Activated CD4-positive, alpha-beta T cell treated with anti-CD3 and anti-CD28 coated beads, Interleukin-2, amount 10 ng/mL, durations not matched to agents 7 days and 5 days (primary cell): Measurements from ENCODE around the gene PDPN. TPM values are rescaled to one million over a fixed set of nuclear protein-coding genes. Genes with fewer than 3 reads are reported as not detected.

Experiments used
- CTCF ChIA-PET: fragments of 350-600 bp; sonication (Branson Sonifier 250); formaldehyde crosslinking; loops from one replicate; lab custom pipeline; 2021; ENCODE audit warnings: antibody characterized with exemption; lab: Charles Lee
- POLR2A ChIA-PET: fragments of 350-600 bp; sonication (Branson Sonifier 250); formaldehyde crosslinking; loops from one replicate; lab custom pipeline; 2021; ENCODE audit warnings: antibody characterized with exemption; lab: Charles Lee
- DNase-seq: peaks from one replicate; pipeline ENCODE4 v3.0.0-alpha.2; 2020
- H3K27ac Mint-ChIP-seq: one replicate; pipeline ENCODE4 v1.8.0; 2021; ENCODE audit warnings: mild to moderate bottlenecking, moderate library complexity, mixed read lengths
- H3K27me3 Mint-ChIP-seq: one replicate; pipeline ENCODE4 v1.8.0; 2021; ENCODE audit warnings: mixed read lengths
- H3K36me3 Mint-ChIP-seq: one replicate; pipeline ENCODE4 v1.8.0; 2021; ENCODE audit warnings: low read depth, mixed read lengths
- H3K4me1 Mint-ChIP-seq: one replicate; pipeline ENCODE4 v1.8.0; 2021; ENCODE audit warnings: mixed read lengths
- H3K4me3 Mint-ChIP-seq: one replicate; pipeline ENCODE4 v1.8.0; 2021; ENCODE audit warnings: mild to moderate bottlenecking, moderate library complexity, mixed read lengths
- H3K9me3 Mint-ChIP-seq: one replicate; pipeline ENCODE4 v1.8.0; 2021; ENCODE audit warnings: mixed read lengths
- total RNA-seq, 2 experiments: library from RNA; stranded (reverse); gene quantifications; one replicate each; pipeline ENCODE4 v1.2.3, GENCODE V29; 2021

PDPN gene
- total RNA-seq, 2 experiments from 2014 or later: not detected

DNA sequence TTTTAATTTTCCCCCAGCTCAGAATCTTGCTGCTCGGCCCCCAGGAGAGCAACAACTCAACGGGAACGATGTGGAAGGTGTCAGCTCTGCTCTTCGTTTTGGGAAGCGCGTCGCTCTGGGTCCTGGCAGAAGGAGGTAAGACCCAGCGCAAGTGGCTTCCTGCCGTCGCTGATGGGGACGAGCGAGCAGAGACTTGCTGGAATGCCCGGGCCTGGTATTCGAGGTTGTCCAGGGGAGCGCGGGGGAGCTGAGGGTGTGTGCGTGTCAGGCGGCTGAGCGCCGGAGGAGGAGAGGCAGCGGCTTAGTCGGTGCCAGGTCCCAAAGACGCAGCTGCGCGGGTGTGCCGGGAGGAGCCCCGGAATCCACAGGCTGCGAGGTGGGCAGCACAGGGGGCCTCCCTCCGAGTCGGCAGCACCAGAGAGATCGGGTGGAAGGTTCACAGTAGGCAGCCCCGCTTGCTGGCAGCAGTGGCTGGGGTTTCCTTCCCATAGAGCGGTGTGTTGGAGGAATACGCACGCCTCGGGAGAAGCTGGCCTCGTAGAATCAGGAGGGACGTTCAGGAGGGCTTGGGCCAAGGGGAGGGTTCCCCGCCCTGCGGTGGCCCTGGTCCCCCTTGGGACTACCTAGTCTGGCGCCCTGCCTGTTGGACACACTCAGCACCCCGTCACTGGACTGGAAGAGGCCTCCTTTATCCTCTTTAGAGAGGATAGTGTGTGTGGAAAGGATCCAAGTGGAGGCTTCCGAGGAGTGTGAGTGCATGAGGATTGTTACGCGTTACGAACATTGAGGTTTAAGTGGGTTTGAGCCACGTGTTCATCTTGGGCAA, 547 bp downstream of the PDPN start:
- ChIA-PET CTCF (no interaction called here), POLR2A (no interaction called here)
- Mint-ChIP-seq H3K4me3 (no peak overlapping the region), H3K27ac (no peak overlapping the region), H3K27me3 (peaks cover 60% of the 10 kb centered on the region), H3K9me3 (no peaks in the 10 kb centered on the region), H3K4me1 (no peaks in the 10 kb centered on the region), H3K36me3 (no peaks in the 10 kb centered on the region)
- DNase-seq: no peak

DNA sequence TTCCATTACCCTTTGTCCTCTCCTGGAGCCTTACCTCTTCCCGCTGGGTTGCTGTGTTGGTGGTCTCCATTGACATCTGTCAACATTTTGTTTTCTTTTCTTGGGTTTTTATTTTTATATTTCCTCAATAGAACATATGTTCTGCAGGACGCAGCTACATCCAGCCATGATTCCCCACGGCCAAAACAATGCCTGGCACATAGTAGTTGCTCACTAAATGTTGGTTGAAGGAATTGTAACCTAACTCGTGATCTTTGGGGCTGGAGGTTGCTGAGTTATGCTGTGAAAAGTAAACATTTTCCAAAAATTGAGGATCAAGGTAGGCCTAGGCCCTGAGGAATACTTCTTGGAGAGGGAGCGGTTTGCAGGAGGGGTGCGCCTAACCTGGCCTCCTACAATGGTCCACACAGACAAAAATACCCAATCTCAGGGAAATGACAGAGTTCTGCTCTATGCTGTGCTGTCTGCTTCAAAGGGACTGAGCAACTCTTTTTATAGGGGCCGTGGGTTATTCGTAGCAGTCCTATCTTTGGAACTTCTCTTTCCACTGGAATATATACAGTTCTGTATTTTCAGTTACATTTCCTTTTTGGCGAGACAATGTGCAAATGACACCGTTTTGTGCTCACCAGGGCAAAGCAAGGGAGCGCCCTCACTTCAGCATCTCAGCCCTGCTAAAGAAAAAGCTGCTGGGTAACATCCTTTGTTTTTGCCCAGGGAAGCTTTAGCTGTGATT, 1.4 kb downstream of the PDPN start:
- Mint-ChIP-seq H3K4me1 (no peaks in the 10 kb centered on the region), H3K4me3 (no peak overlapping the region), H3K27ac (no peak overlapping the region), H3K27me3 (peaks cover 60% of the 10 kb centered on the region), H3K36me3 (no peaks in the 10 kb centered on the region), H3K9me3 (no peaks in the 10 kb centered on the region)
- DNase-seq: no peak
- ChIA-PET POLR2A (no interaction called here), CTCF (no interaction called here)

DNA sequence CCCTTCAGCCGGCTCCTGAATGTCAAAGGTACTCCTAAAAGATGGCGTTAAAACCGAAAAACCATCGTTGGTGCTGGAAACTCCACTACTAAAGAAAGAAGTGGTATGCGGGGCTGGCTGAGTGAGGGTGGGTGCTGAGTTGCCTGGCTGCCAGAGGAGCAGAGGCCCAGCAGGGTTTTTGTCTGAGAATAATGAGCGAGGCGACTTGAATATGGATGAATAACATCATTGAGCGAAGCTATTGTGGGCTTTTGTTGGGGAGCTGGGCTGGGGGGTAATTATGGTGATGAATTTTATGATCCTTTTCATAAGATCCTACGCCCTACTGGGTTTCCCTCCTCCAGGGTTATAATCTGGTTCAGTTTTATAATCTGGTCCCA, 2.0 kb downstream of the PDPN start:
- Mint-ChIP-seq H3K9me3 (no peaks in the 10 kb centered on the region), H3K27ac (no peak overlapping the region), H3K27me3 (peaks cover 60% of the 10 kb centered on the region), H3K4me3 (no peak overlapping the region), H3K4me1 (no peaks in the 10 kb centered on the region), H3K36me3 (no peaks in the 10 kb centered on the region)
- ChIA-PET CTCF (no interaction called here), POLR2A (no interaction called here)
- DNase-seq: no peak

DNA sequence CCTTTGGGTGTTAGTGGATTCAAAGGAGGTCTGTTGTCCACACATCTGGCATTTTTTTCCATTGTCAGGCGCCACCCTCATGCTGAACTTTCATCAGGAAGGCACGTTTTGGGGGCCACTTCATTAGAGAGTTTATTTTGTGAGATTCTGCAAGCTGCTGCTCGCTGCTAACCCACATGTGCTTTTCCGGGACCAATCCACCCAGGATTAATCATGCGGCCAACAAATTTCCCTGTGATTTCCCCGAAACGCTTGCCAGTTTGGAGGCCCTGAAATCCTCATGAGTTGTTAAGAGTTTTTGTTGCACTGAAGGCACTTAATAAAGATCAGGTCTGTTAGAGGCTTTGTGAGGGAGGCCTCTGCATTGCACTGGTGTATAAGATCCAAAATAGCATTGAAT, 2.4 kb downstream of the PDPN start:
- H3K9me3 Mint-ChIP-seq: no peaks in the 10 kb centered on the region
- DNase-seq: no peak
- no peak overlapping the region for H3K27ac Mint-ChIP-seq
- no peak overlapping the region for H3K4me3 Mint-ChIP-seq
- ChIA-PET CTCF (no interaction called here), POLR2A (no interaction called here)
- no peaks in the 10 kb centered on the region for H3K4me1 Mint-ChIP-seq
- peaks cover 60% of the 10 kb centered on the region for H3K27me3 Mint-ChIP-seq
- H3K36me3 Mint-ChIP-seq: no peaks in the 10 kb centered on the region

DNA sequence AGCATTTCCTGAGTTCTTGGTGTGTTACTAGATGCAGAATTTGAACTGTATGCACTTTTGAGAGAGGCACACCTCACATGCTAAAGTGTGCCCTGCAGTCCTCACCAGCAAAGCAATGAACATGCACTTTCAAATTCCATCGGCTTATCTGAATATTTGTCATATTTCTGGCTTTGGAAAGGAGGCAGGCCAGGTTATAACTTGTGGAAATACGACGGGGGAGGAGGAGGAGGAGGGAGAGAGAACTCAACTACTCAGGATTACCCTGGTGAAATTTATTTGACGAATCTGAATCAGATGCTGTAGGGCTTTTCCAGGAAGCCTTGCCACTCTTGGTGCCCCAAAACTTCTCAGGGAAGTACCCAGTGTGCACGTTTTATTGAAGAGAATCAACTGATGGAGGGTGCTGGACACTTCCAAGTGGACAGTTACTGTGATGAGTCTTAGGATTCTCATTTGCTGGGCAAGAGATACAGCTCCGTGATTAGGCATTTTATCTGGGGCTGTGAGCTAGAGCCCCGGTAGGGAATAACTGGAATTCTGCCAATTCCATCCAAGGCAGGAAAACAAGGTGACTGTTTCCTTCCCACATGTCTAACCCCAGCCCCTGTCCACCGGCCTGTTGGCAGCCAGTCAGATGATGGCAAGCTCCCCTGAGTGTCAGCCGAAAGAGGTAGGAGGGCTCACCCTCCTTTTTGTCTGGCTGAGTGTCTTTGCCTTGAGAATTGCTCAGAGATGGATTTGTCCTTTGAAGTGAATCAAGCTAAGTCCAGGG, 3.8 kb downstream of the PDPN start:
- no peaks in the 10 kb centered on the region for H3K36me3 Mint-ChIP-seq
- CTCF ChIA-PET: interaction anchor here (0.5 kb wide), 1 partner anchor 125 kb away, joined by 3 read pairs; no protein-coding TSS in a partner anchor
- H3K9me3 Mint-ChIP-seq: no peaks in the 10 kb centered on the region
- no peak for DNase-seq
- POLR2A ChIA-PET: no interaction called here
- peaks cover 49% of the 10 kb centered on the region for H3K27me3 Mint-ChIP-seq
- no peak overlapping the region for H3K27ac Mint-ChIP-seq
- H3K4me3 Mint-ChIP-seq: no peak overlapping the region
- H3K4me1 Mint-ChIP-seq: no peaks in the 10 kb centered on the region

DNA sequence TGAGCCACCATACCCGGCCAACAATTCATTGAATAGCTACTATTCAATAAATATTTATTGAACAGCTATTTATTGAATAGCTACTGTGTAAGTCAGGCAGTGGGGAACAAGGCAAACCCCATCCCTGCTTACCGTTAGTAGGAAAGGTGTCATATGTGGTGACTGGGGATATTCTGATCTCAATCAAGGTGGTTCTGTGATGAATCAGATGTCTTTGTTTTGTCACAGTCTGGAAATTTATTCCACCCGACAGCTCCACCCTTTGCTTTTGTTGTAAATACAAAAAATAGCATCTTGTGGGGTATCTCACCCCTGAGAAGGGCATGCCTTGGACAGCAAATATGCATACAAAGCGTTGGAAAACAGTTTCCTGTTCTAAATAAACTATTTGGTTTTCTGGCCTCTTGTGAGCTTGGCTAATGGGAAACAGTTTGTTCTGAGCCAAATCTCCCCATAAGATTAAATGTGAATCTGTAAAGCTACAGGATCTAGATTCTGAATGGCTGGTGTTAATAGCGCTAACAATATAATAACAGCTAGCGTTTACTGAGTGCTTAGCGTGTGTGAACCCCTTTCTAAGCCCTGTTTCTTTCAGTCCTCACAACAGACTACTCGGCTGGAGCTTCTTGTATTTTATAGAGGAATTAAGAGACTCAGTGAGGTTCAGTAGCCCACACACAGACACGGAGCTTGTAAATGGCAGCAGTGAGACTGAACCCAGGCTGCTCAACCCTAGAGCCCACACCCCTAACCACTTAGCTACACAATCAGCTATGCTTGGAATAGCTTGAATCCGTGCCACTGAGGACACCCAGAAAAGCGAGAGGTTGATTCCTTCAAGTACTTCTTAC, 5.5 kb downstream of the PDPN start:
- ChIA-PET POLR2A (no interaction called here), CTCF (no interaction called here)
- H3K36me3 Mint-ChIP-seq: no peaks in the 10 kb centered on the region
- no peak for DNase-seq
- no peaks in the 10 kb centered on the region for H3K4me1 Mint-ChIP-seq
- peaks cover 35% of the 10 kb centered on the region for H3K27me3 Mint-ChIP-seq
- H3K4me3 Mint-ChIP-seq: no peak overlapping the region
- no peaks in the 10 kb centered on the region for H3K9me3 Mint-ChIP-seq
- H3K27ac Mint-ChIP-seq: no peak overlapping the region

DNA sequence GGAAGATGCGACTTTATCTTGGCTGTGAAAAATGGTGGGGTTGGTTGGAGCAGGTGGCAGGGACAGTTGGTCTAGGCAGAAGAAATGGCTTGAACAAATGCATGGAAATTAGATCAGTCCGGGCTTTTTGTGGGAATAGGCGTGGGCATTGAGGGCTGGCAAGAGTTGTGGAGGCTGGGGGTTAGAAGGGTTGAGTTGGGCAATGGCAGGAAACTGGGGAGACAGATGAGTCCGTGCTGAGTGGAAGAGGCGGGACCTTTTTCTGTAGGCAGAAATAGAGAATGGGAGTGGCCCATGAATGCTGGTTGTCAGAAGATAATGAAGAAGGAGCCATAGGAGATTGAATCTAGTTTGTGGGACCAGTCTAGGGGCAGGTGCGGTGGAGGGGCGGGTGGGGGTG, 6.9 kb downstream of the PDPN start:
- Mint-ChIP-seq H3K9me3 (no peaks in the 10 kb centered on the region), H3K4me1 (no peaks in the 10 kb centered on the region), H3K4me3 (no peak overlapping the region), H3K27ac (no peak overlapping the region), H3K27me3 (peaks cover 22% of the 10 kb centered on the region), H3K36me3 (no peaks in the 10 kb centered on the region)
- no peak for DNase-seq
- ChIA-PET CTCF (no interaction called here), POLR2A (no interaction called here)

DNA sequence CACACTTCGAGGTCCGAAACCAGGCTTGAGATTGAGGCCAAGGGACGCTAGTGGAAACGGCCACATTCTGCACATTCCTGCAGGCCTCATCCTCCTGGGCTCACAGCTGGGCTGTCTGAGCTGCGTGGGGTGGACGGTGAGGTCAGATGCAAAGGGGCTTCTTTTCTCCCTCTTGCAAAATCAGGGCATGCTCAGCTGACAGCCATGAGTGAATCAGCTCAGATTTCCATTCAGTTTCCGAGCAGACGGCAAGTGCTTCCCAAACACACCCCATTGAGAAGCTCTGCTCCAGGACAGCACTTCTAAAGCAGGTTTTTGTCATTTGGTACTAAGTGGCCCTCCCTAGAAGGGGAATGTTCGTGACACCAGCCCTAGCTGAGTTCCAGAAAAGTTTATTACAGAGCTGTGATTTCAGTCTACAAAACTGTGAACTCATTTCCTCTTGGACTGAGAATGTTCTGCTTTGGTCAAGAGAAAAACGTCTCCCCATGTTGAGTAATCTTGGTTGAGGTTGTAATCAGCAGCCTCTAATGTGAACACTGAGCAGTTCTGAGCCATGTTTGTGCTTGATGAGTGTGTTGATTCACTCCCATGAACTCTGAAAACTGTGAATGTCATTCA, 10.0 kb downstream of the PDPN start:
- no peaks in the 10 kb centered on the region for H3K9me3 Mint-ChIP-seq
- no peak overlapping the region for H3K27ac Mint-ChIP-seq
- no peaks in the 10 kb centered on the region for H3K36me3 Mint-ChIP-seq
- no peak overlapping the region for H3K4me3 Mint-ChIP-seq
- POLR2A ChIA-PET: no interaction called here
- no peak for DNase-seq
- no peaks in the 10 kb centered on the region for H3K4me1 Mint-ChIP-seq
- CTCF ChIA-PET: interaction anchor here (0.5 to 1.5 kb wide), 2 partner anchors 12 kb away, joined by 3 read pairs; no protein-coding TSS in a partner anchor
- H3K27me3 Mint-ChIP-seq: no peaks in the 10 kb centered on the region

DNA sequence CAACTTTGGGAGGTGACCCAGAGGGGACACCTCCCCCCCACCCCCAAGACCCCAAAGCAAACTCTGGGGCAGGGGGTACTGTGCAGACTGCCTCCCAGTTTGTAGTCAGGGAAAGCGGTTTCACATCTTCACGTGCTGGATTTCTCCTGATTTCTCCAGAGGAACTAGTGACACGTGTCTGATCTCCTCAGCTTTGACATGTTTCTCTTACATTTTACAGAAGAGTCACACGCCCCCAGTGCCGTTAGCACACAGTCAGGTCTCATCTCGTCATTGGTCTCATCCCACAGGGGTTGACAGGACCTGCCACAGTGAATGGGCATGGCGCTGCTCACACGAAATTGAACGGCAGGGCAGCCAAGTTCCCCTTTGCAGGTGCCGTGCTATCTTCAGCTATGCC, 11.8 kb downstream of the PDPN start:
- CTCF ChIA-PET: no interaction called here
- H3K4me1 Mint-ChIP-seq: no peaks in the 10 kb centered on the region
- H3K36me3 Mint-ChIP-seq: no peaks in the 10 kb centered on the region
- H3K27me3 Mint-ChIP-seq: no peaks in the 10 kb centered on the region
- POLR2A ChIA-PET: no interaction called here
- no peak overlapping the region for H3K4me3 Mint-ChIP-seq
- H3K9me3 Mint-ChIP-seq: no peaks in the 10 kb centered on the region
- DNase-seq: no peak
- no peak overlapping the region for H3K27ac Mint-ChIP-seq

DNA sequence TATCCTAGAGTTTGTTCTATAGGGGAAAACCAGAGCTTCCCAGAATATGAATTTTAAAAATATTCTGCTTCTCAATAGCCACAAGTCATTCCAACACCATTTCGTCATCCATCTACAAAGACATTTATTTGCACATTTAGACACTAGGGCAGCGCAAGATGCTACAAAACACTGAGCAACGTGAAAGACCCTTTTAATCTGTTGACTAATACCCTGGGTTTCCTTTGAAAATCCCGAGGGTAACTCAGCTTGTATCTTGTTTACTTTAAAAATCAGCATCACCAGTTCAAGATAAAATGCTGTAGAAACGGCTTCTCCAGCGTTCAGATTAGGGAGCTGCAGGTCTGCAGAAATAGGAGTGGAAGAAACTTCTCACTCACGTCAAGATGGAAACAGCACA, 13.5 kb downstream of the PDPN start:
- no peaks in the 10 kb centered on the region for H3K36me3 Mint-ChIP-seq
- DNase-seq: no peak
- no peaks in the 10 kb centered on the region for H3K4me1 Mint-ChIP-seq
- no peak overlapping the region for H3K27ac Mint-ChIP-seq
- no peaks in the 10 kb centered on the region for H3K9me3 Mint-ChIP-seq
- ChIA-PET CTCF (no interaction called here), POLR2A (interaction anchor here (0.7 kb wide), 1 partner anchor 217 kb away, joined by 3 read pairs; no protein-coding TSS in a partner anchor)
- no peak overlapping the region for H3K4me3 Mint-ChIP-seq
- no peaks in the 10 kb centered on the region for H3K27me3 Mint-ChIP-seq

DNA sequence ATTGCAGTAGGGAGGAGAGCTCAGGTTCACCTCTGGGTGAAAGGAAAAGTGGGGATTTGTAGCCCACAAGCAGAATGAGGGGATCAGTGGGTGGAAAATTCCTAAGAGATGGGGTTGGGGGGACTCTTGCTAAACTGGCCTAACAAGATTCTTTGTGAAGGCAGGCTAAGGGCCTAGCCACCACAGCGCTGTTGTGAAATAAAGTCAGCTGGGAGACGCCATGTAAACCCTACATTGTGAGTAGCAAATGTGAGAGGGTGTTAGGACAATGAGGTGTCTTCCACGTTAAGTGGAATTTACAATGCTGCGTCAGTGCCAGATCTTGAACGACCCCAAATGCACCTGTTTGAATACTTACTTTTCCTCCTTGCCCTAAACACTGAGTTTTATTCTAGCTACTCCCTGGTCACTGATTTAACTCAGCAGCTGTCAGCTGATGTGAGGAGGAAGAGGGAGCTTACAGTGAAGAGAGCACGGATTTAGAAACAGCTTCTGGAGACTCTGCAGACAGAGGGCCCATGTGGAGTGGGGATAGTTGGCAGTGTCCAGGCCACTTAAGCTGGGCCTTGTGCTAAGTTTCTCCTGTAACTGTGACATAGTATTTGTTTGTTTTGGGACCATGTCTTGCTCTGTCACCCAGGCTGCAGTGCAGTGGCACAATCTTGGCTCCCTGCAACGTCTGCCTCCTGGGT, 17.3 kb downstream of the PDPN start:
- H3K4me1 Mint-ChIP-seq: no peaks in the 10 kb centered on the region
- no peaks in the 10 kb centered on the region for H3K36me3 Mint-ChIP-seq
- ChIA-PET CTCF (no interaction called here), POLR2A (no interaction called here)
- no peak overlapping the region for H3K27ac Mint-ChIP-seq
- DNase-seq: no peak
- H3K27me3 Mint-ChIP-seq: no peaks in the 10 kb centered on the region
- no peak overlapping the region for H3K4me3 Mint-ChIP-seq
- H3K9me3 Mint-ChIP-seq: no peaks in the 10 kb centered on the region
